Measurements from ENCODE around the gene PTPRD.

PTPRD gene

GRCh38 chr9:8337834-8338766 is 2274.7 kb downstream of the PTPRD start:
- no peak for DNase-seq (ENCODE audit: extremely low read depth, low read depth)
- no peak for TF ChIP-seq CTCF (IDR thresholded peaks at IDR 0.05; ENCODE audit: low read depth, low read length, missing control alignments)
- no peak overlapping the region for H3K4me3 ChIP-seq (replicated peaks; ENCODE audit: low read depth, low read length)

- no peak for DNase-seq (ENCODE audit: extremely low read depth, low read depth)
- H3K4me3 ChIP-seq (replicated peaks; ENCODE audit: low read depth, low read length), result no peak overlapping the region
- no peak for TF ChIP-seq CTCF (IDR thresholded peaks at IDR 0.05; ENCODE audit: low read depth, low read length, missing control alignments)
Measured at GRCh38 chr9:8332871-8333270, 2279.9 kb downstream of the PTPRD start.

GRCh38 chr9:8332331-8332650 is 2280.5 kb downstream of the PTPRD start:
- TF ChIP-seq CTCF (IDR thresholded peaks at IDR 0.05; ENCODE audit: low read depth, low read length, missing control alignments), result no peak
- DNase-seq (ENCODE audit: extremely low read depth, low read depth), result no peak
- no peak overlapping the region for H3K4me3 ChIP-seq (replicated peaks; ENCODE audit: low read depth, low read length)

- DNase-seq (ENCODE audit: extremely low read depth, low read depth), result no peak
- no peak overlapping the region for H3K4me3 ChIP-seq (replicated peaks; ENCODE audit: low read depth, low read length)
- TF ChIP-seq CTCF (IDR thresholded peaks at IDR 0.05; ENCODE audit: low read depth, low read length, missing control alignments), result no peak
Measured at GRCh38 chr9:8331507-8332330, 2281.1 kb downstream of the PTPRD start.

- no peak for DNase-seq (ENCODE audit: extremely low read depth, low read depth)
- H3K4me3 ChIP-seq (replicated peaks; ENCODE audit: low read depth, low read length), result no peak overlapping the region
- TF ChIP-seq CTCF (IDR thresholded peaks at IDR 0.05; ENCODE audit: low read depth, low read length, missing control alignments), result no peak
Measured at GRCh38 chr9:8329561-8330283, 2283.1 kb downstream of the PTPRD start.

GRCh38 chr9:8315211-8315610 is 2297.6 kb downstream of the PTPRD start:
- TF ChIP-seq CTCF (IDR thresholded peaks at IDR 0.05; ENCODE audit: low read depth, low read length, missing control alignments), result no peak
- DNase-seq (ENCODE audit: extremely low read depth, low read depth), result no peak
- no peak overlapping the region for H3K4me3 ChIP-seq (replicated peaks; ENCODE audit: low read depth, low read length)
